Stimulated activated CD4-positive, alpha-beta T cell treated with anti-CD3 and anti-CD28 coated beads, Interleukin-2, amount 100 ng/mL, for 24 hours (primary cell): ENCODE measurements around the gene CTIF.

Experiments used
- DNase-seq, 2 donors: peaks; one replicate each; pipeline ENCODE4 v3.0.0-alpha.2; 2020

The CTIF gene

DNA sequence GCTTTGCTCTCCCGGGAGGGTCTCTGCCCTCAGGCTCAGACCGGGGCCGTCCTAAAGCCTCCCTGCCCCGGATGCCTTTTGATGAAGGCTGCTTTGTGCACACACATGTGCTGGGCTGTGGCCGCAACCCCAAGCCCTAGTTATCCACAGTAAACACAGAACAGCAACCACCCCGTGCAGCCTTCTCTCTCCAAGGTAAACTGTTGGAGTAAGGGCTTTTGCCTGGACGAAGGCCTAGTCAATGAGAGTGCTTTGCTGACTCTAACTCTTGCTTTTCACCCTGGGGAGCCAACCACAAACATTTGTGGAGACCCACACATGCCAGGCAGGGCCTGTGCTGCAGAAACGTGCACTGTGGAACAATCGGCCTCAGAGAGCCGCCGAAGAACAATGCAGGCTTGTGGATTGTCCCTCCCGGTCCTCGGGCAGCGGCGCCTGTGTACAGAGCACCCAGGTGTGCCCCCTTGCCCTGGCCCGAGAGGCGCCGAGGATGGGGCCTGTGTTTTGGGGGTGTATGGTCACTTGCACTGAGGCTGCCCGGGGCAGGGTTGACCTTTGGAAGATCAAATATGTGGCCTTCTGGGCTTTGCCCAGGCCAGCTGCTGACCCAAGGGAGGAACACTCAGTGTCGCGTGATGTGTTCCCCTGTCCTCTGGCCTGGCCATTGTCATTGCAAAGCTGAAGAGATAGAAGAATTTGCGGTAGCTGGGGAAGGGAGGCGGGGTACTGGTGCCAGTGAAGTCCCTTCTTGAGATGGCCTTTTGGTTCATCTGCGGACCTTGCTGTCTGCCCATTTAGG is 37.0 kb downstream of the CTIF start:
- no peak for DNase-seq

DNA sequence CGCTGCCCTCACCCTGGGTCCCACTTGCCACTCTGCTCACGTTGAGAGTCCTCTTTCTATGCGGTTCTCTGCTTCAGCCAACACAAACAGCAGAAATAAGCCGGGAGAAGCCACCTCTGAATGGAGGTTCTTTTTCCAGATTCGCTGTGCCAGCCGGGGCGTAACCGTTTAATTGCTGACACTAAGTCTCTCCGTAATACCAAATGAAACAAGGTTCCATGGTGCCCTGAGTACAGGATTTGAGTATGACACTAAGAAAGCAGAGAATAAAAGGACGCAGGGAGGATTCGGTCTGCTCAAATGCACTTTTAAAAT is 37.6 kb downstream of the CTIF start:
- no peak for DNase-seq

DNA sequence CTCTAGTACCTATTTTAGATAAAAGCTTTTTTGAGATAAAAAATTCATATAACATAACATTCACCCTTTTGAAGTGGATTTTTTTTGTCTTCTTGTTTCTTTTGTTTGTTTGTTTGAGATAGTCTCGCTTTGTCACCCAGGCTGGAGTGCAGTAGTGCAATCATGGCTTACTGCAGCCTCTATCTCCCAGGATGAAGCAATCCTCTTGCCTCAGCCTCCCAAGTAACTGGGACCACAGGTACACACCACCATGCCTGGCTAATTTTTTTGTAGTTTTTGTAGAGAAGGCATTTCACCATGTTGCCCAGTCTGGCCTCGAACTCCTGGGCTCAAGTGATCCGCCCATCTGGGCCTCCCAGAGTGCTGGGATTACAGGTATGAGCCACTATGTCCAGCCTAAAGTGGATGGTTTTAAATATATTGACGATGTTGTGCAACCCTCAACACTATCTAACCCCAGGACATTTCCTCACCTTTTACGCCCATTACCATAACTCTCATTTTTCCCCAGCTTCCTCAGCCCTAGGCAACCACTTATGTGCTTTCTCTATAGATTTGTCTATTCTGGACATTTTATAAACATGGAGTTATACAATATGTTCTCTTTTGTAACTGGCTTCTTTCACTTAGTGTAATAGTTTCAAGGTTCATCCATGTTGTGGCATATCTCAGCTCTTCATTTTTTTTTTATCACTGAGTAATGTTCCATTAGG is 38.8 kb downstream of the CTIF start:
- no peak for DNase-seq

DNA sequence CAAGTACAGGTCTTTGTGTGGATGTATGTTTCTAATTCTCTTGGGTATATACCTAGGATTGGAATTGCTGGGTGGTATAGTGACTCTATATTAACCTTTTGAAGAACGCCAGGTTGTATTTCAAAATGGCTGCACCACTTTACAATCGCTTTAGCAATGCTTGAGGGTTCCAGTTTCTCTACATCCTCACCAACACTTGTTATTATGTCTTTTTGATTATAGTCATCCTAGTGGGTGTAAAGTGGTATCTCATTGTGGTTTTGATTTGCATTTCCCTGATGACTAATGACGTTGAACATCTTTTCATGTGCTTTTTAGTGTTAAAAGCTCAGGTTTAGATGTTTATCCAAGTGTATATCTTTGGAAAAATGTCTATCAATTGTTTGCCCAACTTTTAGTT is 39.5 kb downstream of the CTIF start:
- DNase-seq, result no peak

DNA sequence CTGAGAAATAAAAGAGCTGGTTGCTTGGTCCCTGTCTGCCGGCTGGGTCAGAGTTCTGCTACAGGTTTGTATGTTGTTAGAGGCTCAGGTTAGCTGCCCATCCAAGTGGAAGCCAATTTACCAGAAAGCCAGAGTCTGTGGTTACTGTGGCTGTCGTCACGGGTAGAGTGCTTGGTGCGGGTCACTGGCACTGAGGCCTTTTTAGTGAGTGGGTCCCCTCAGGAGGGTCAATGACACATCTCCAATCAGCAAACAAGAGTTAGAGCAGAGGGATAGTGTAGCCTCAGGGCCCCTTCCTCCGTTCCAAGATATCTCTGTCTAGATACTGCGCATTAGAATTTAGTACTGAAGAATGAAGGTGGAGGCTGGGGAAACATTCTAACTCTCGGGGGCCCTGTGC is 41.2 kb downstream of the CTIF start:
- no peak for DNase-seq

DNA sequence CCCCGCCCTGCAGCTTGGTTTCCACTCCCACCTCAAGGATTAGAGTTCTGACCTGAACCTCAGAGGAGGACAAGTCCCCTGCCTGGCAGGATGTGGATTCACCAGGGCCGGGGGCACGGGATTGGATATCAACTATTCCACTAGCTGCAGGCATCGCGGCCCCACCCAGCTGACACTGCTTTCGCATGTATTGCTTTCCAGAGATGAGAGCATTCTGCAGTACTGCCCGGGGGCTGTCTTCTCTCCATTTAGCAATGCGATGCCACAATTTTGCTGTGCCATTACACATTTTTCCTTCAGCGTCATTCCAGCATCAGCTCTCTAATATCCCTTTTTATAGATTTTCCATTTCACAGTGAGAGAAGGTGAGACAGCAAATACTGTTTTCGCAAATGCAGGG is 42.0 kb downstream of the CTIF start:
- no peak for DNase-seq

DNA sequence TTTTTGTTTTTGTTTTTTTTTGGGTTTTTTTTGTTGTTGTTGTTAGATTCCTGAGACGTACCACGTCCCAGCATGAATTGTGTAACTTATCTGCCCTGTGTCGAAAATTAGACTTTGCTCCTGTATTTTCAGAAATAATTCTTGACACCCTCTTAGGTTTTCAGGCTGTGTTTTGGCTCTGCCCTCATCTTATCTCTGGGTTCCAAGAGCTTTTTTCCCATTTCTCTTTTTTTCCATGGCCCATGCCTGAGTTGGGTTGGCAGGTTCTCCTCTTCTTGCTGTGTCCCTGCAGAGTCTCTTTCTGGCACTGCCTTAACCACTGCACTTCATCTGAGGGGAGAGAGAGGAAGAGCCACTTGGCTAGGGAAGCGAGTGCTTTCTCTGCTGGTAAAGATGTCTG is 42.4 kb downstream of the CTIF start:
- DNase-seq, result no peak

DNA sequence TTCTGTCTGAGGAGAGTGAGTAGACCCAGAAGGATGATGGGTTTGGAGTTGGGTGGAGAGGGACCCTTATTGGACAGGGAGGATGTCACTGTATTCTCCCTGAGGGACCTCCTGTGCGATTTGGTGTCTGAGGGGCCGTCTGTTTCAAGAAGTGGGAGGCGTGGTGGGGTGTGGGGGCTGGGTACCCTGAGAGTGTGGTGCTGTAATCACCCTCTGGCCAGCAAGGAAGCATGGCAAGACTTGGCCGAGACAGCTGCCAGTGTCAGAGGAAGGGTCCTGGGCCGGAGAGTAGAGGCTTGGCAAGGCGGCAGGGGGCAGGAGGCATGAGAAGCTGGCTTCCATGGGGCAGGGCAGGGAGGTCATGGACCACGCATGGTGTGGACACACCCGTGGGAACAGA is 43.1 kb downstream of the CTIF start:
- no peak for DNase-seq

DNA sequence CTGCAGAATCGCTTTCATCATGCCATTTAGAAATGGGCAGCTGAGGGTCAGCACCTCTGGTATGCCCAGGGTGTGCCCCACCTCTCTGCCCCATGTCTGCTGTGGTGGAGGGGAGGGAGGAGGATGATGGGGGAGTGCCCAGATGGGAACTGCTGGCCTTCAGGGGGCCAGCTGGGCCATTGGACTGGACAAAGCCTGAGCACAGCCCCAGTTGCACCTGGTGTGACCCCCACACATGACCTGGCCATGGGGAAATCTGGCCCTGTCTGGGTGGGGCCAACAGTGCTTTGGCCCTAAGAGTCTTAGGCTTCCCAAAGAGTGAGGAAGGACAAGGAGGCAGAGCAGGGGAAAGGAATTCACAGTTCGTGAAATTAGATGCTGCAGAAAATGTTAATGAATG is 44.1 kb downstream of the CTIF start:
- DNase-seq, result no peak

DNA sequence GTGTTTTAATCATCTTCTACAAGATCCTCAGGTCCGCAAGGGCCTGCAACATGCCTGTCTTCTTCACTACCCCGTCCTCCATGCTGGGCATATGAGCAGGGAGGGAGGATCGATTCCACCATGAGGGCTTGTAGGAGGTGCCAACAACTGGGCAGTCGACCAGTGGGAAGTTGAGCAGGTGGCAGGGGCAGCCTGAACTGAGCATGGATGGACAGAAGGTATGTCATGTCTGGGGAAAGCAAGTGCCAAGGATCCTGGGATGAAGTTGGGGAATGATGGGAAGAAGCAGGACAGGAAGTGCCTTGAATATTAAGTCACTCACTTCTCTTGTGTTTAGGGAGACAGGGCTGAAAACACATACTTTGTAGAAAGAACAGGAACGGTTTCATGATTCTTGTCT is 44.7 kb downstream of the CTIF start:
- DNase-seq, result no peak

DNA sequence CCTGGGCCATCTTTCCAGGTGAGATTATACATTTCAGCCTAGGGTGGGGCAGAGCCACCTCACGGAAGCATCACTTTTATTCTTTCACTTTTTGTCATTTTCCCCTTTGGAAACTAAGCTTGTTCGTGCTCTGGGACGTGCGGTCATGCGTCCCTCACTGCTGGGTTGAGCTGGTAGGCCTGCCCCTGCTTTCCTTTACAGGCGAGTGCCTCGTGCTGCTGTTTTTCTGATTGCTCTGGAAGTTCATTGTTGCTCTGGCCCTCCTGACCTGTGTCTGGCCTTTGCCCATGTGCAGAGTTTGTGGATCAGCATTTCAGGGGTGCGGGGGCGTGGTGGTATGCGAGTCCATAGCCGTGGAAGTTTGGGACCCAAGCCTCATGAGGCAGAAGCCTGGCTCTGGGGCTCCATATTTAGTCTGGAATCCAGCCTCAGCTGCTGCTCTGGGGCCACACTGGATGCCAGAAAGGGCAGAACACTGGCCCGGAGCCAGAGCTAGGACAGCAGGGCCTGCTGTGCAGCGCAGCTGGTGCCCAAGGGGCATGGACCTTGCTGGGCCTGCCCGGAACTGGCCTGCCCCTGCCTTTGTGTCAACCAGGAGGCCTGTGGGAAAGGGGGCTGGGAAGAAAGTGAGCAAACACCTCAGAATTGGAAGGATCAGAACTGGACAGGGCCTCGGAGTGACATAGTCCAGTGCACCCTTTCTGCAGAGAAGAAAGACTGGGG is 51.1 kb downstream of the CTIF start:
- no peak for DNase-seq

DNA sequence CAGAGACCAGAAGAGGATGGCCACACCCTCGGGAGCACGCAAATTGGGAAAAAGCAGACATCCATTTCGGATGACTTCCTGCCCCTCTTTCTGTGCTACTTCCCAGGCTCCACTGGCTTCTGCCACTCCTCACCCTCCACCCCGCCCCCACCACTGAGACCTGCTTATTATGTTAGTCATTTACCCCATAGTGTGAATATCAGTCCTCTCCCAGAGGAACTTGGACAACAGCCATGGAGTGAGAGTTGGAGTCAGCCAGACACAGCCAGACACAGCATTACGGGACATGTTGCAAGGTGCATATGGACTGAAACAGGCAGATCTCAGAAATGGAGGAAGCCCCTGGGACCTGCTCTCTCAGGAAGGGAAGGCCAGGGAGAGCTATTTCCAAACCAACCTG is 51.8 kb downstream of the CTIF start:
- no peak for DNase-seq

DNA sequence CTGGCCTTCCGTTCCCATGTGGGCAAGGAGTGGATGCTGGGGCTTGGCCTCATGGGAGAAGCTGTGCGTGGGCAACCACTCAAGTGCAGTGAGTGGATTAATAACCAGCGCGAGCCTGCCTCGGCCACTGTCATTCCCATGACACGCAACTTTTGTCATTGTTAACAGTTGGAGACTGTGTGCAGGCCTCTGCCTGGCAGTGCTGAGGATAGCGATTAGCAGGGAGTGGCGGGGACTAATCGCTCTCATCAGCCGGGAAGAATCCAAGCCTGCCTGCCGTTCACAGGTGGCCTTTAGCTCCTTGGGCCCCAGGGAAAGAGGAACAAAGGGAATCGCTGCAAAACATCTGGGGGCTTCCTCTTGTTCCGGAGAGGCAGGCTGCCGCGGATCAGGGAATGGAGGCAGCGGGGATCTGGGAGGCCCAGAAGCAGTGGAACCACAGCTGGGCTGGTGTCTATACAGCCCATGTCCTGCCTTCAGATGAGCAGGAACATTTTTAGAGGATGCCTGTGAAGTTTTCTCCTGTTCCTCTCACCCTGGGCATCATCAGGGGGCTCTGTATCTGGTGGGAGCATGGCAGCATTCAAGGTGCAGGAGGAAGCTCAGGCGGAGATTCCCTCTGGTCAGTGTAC is 53.8 kb downstream of the CTIF start:
- no peak for DNase-seq

DNA sequence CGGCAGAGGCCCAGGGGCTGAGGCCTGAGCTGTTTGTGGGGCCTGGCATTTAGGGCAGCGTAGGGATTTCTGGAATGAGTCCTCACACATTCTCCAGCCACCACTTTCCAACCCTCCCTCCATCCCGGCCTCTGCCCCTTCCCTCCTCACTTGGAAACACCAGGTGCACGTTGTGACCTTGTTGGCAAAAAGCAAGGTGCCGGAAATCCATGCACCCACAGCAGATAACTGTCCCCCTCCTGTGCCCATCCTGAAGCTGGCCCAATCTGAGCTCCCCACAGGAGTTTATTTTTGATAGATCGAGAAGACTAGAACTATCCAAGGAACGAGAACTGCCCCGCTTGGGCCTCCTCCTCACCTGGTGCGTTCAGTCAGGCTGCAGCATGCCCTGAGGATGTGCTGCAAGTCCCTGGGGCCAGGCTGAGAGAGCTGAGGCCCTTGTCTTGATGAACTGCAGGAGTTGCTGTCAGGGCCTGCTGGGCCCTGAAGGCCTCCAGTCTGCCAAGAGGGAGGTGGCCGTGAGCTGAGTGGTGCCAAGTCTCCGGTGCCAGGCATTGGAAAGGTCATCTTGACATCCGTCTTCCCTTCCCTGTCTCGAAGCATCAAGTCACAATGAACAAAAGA is 55.8 kb downstream of the CTIF start:
- no peak for DNase-seq

DNA sequence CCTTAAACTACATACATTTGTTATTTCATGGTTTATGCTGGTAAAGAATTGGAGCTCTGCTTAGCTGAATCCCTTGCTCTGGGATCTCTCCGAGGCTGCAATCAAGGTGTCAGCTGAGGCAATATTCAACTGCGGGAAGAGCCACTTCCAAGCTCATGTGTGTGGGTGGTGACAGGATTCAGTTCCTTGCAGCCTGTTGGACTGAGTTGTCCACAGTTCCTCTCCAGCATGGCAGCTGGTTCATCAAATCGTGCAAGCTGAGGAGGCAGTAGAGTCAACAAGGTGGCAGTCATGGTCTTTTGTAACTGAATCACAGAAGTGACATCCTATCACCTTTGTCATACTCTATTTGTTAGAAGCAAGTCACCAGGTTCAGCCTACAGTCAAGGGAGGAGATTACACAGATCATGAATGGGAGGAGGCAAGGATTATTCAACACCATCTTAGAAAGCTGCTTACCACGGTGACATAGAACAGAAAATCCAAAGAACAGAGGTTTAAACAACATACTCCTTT is 56.9 kb downstream of the CTIF start:
- no peak for DNase-seq

DNA sequence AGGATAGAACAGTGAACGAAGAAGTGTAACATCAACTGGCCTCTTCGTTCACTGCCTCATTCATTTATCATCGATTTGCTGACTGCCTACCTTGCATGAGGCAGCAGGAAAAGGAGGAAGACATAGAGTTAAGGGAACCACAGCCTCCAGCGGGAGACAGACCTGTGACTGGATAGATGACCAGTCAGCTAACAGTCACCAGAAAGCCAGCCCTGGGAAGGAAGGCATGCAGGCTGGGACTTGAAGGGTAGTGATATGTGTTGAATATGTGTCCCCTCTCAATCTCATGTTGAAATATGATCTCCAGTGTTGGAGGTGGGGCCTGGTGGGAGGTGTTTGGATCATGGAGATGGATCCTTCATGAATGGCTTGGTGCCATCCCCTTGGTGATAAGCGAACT is 58.3 kb downstream of the CTIF start:
- no peak for DNase-seq

DNA sequence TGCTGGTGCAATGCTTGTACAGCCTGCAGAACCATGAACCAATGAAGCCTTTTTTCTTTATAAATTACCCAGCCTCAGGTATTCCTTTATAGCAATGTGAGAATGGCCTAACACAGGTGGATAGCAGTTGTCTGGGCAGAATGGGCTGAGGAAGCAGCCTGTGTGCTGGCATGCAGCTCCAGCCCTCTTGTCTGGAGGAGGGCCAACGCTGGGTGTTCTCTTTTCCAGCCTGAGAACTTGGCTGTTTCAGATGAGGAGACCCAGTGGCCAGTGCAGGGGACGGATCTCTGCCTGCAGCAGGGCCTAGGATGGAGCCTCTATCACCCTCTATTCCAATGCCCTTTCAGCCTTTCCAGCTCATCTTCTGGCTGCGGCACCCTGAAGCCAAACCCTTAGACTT is 58.8 kb downstream of the CTIF start:
- no peak for DNase-seq

DNA sequence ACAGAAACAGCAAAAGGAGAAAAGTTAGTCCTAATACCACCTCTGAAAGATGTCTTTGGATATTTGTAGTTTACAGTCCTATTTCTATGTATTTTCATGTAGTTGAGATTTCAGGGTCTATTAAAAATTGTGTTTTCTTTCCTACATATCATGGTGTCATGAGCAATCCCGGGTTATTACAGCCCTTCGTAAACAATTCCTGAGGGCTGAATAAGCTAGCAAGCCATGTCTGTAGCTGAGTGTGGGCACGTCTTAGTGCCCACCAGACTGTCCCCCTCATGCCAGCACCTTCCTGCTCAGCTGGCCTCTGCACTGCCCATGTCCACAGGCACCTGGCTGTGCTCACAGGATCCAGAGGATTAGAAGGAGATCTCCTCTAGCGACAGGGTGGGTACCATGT is 60.6 kb downstream of the CTIF start:
- DNase-seq, result no peak

DNA sequence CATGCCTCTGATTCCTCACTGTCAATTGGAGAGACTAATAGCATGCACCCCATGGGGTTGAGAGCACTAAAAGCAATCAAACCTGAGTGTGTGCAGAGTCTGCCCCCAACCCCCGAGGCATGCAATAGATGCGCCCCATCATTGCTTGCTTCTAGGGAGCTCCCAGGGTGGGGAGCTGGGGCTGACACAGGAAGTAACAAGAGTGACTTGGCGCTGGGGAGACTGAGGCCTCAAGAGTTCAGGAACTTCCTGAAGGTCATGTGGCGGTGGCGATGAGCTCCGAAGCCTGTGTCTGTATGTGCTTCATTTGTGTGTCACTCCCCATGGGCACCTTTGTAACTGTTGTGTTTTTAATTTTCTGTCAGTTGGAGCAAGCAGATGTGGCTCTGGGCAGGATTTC is 61.2 kb downstream of the CTIF start:
- DNase-seq, result no peak

DNA sequence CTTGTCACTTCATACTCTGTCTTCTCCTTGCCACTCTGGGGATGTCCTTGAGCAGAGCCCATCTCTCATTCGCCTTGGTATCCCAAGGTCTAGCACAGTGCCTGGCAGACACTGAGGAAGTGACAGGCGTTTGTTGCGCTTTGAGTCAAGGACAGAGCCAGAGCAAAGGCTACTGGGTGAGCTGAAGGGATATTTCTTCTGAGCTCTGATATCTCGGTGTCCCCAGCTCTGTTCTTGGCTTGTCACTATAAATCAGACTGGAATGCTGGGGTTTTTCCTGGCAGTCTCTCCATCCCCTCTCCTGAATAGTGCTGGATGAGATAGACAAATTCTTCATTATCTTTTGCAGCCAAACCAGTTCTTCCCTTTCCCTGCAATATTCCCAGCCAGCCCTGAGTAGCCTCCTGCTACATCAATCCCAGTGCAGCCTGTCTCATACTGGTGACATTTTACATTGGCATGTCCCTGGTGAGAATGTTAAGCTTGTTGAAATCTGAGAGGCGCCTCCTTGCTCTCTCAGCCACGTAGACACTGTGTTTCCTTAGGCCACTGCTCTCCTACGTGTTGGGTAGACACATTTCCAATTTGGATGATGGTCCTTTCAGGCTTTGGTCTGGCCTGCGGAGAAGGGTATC is 61.7 kb downstream of the CTIF start:
- no peak for DNase-seq

DNA sequence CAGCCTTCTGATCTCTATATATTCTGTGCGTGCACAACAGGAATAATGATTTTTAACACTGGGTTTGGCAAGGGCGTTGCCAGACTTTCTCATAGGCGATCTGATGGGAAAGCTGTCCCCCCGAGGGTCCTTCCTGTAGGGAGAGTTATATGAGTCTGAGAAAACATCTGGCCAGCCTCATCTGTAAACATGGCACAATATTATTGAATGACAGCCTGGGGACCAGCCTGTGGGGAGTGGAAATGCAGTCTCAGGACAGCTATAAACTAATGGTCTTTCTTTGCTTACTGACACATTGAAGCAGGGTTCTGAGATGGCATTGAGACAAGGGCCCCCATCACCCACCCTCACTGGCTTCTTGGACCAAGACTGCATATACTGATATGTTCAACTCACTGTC is 62.5 kb downstream of the CTIF start:
- DNase-seq, result no peak

DNA sequence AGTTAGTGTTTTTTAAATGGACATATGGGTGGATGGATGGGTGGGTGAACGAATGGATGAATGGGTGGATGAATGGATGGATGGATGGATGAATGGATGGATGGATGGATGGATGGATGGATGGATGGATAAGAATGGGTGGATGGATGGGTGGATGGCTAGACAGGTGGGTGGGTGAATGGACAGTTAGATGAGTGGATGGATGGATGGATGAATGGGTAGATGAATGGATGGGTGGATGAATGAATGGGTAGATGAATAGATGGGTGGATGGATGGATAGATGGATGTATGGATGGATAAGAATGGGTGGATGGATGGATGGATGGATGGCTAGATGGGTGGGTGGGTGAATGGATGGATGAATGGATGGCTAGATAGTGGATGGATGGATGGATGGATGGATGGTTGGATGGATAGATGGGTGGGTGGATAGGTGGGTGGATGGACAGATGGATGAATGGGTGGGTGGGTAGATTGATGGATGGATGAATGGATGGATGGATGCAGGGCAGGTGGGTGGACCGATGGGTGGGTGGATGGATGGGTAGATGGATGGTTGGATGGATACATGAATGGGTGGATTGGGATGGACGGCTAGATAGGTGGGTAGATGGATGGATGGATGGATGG is 64.0 kb downstream of the CTIF start:
- no peak for DNase-seq
